22Rv1 (cell line): ENCODE results near the gene FXYD2.

ENCODE experiments used
- H3K27ac ChIP-seq: fragments of 450-650 bp; 2 replicates; pipeline ENCODE4 v1.5.1; 2017
- ZFX ChIP-seq: fragments of 450-650 bp; IDR thresholded peaks from 2 replicates; pipeline ENCODE4 v1.6.1; 2017; ENCODE audit warnings: antibody characterized with exemption, borderline replicate concordance
- TF ChIP-seq, protein P1 (sequence below): fragments of 450-650 bp; IDR thresholded peaks from 2 replicates; pipeline ENCODE4 v1.5.1; 2017; ENCODE audit warnings: mild to moderate bottlenecking

FXYD2 gene

DNA sequence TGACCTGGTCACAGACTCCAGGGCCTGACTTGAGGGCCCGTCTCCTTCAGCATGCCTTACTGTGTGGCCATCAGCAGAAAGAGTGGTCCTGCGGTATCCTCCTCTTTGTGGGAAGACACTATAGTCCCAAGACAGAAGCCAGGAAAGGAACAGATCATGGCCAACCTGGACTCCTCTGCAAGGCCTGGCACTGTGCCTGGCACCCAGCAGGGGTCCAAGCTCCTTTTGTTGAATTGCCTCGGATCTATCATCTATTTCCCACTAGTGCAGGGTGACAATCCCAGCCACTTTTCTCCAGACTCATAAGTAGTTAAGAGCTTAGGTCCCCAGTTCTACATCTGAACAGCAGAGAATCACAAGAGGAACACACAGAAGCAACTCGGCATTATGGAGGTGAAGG, 54.5 kb downstream of the FXYD2 start:
- H3K27ac ChIP-seq = no peak overlapping the region
- TF ChIP-seq, protein P1, sequence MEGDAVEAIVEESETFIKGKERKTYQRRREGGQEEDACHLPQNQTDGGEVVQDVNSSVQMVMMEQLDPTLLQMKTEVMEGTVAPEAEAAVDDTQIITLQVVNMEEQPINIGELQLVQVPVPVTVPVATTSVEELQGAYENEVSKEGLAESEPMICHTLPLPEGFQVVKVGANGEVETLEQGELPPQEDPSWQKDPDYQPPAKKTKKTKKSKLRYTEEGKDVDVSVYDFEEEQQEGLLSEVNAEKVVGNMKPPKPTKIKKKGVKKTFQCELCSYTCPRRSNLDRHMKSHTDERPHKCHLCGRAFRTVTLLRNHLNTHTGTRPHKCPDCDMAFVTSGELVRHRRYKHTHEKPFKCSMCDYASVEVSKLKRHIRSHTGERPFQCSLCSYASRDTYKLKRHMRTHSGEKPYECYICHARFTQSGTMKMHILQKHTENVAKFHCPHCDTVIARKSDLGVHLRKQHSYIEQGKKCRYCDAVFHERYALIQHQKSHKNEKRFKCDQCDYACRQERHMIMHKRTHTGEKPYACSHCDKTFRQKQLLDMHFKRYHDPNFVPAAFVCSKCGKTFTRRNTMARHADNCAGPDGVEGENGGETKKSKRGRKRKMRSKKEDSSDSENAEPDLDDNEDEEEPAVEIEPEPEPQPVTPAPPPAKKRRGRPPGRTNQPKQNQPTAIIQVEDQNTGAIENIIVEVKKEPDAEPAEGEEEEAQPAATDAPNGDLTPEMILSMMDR = no peak
- no peak for TF ChIP-seq ZFX
